ENCODE results near the gene NT5C. TPM values are rescaled to one million over a fixed set of nuclear protein-coding genes. Genes with fewer than 3 reads are reported as not detected.
"Not testable (repeated sequence)": the region's sequence is repeated elsewhere in the genome, so short reads cannot be mapped to it uniquely, and the experiment has no call there.

The NT5C gene
- total and polyA plus RNA-seq, 12 donors, result 20.6 to 124 (median 65.2) TPM

GRCh38 chr17:75128694-75129505 is 2.6 kb downstream of the NT5C start:
- Histone ChIP-seq H3K27ac (no peak overlapping the region), H3K27me3 (no peaks in the 10 kb centered on the region), H3K4me3 (no peak overlapping the region), H3K9me3 (replicated peaks in 1 of 3) (no peaks in the 10 kb centered on the region), H3K36me3 (replicated peaks in 1 of 2) (peaks cover 0 to 8% of the 10 kb centered on the region in 2 donors), H3K4me1 (replicated peaks in 1 of 2) (peaks cover 16 to 25% of the 10 kb centered on the region in 2 donors)
- DNase-seq, result no peak
- intact Hi-C loops (cut with DNase I), result loop anchor here in 1 of 2 donors (10.0 kb wide), 1 partner anchor 46 kb away; no protein-coding TSS in a partner anchor
- WGBS, 4 donors, result 89 to 95% (median 93%) methylated on average over 11 to 33 of the region's 33 CpGs
- TF ChIP-seq POLR2A (IDR thresholded peaks at IDR 0.05) (no peak), CTCF (IDR thresholded peaks at IDR 0.05) (no peak)

GRCh38 chr17:75127936-75128335 is 3.6 kb downstream of the NT5C start:
- whole genome bisulfite sequencing, 4 donors, result 88 to 90% (median 89%) methylated on average over 5 of the region's 5 CpGs
- DNase-seq; H3K4me3 ChIP-seq; H3K9me3 ChIP-seq (replicated peaks in 1 of 3); H3K27me3 ChIP-seq; H3K27ac ChIP-seq; H3K36me3 ChIP-seq (replicated peaks in 1 of 2): not testable (repeated sequence)
- intact Hi-C loops (cut with DNase I), result loop anchor here in 1 of 2 donors (10.0 kb wide), 1 partner anchor 47 kb away; no protein-coding TSS in a partner anchor
- H3K4me1 ChIP-seq (replicated peaks in 1 of 2), result peaks cover 16 to 26% of the 10 kb centered on the region in 2 donors

GRCh38 chr17:75126954-75127353 is 4.6 kb downstream of the NT5C start:
- intact Hi-C loops (cut with DNase I), result loop anchor here in 1 of 2 donors (10.0 kb wide), 1 partner anchor 48 kb away; no protein-coding TSS in a partner anchor
- H3K36me3 ChIP-seq (replicated peaks in 1 of 2), result peaks cover 0 to 8% of the 10 kb centered on the region in 2 donors
- H3K4me1 ChIP-seq (replicated peaks in 1 of 2), result peaks cover 13 to 21% of the 10 kb centered on the region in 2 donors
- no peak for DNase-seq
- 85 to 94% (median 93%) methylated on average over 8 of the region's 8 CpGs for WGBS, 4 donors
- no peak overlapping the region for H3K4me3 ChIP-seq
- H3K9me3 ChIP-seq (replicated peaks in 1 of 3), result no peaks in the 10 kb centered on the region
- H3K27ac ChIP-seq, result no peak overlapping the region
- no peak for TF ChIP-seq CTCF (IDR thresholded peaks at IDR 0.05)
- TF ChIP-seq POLR2A (IDR thresholded peaks at IDR 0.05), result no peak
- no peaks in the 10 kb centered on the region for H3K27me3 ChIP-seq

- TF ChIP-seq CTCF (IDR thresholded peaks at IDR 0.05) (no peak), POLR2A (IDR thresholded peaks at IDR 0.05) (no peak)
- Histone ChIP-seq H3K27ac (no peak overlapping the region), H3K36me3 (replicated peaks in 1 of 2) (peaks cover 0 to 8% of the 10 kb centered on the region in 2 donors), H3K9me3 (replicated peaks in 1 of 3) (no peaks in the 10 kb centered on the region), H3K4me3 (no peak overlapping the region), H3K27me3 (no peaks in the 10 kb centered on the region), H3K4me1 (replicated peaks in 1 of 2) (peaks cover 11 to 19% of the 10 kb centered on the region in 2 donors)
- no peak for DNase-seq
- WGBS, 4 donors, result 55 to 71% (median 57%) methylated on average over 3 of the region's 3 CpGs
- intact Hi-C loops (cut with DNase I), result loop anchor here in 1 of 2 donors (10.0 kb wide), 1 partner anchor 49 kb away; no protein-coding TSS in a partner anchor
Measured at GRCh38 chr17:75125984-75126383, 5.6 kb downstream of the NT5C start.

All from adrenal gland (tissue), 12 donors.